ENCODE results near the gene PARD6G. TPM values are rescaled to one million over a fixed set of nuclear protein-coding genes. Genes with fewer than 3 reads are reported as not detected.

Gene PARD6G
- polyA plus RNA-seq, 1 of the 3 experiments (the other 2 are of a cell fraction) = 4.3 TPM

- H2AFZ ChIP-seq (ENCODE audit: low read depth) = peak overlapping the region; percentile 39; the same call in 1 of the 2 replicates
- POLR2A ChIA-PET = no interaction called here
Observed at GRCh38 chr18:80249217-80250093, 2.1 kb upstream of the PARD6G start.

GRCh38 chr18:80246445-80247392 lies 595 bp downstream of the PARD6G start:
- H3K9me2 ChIP-seq = no peaks in the 10 kb centered on the region
- peak; percentile 92 for DNase-seq
- peak overlapping the region; percentile 81 for H3K9ac ChIP-seq
- H3K27ac ChIP-seq (ENCODE audit: low read depth in 2 of 2, low read length in 1 of 2) = peak overlapping the region in 1 of 2 experiments; percentile 40; a peak in 1 of 4 replicates
- H4K20me1 ChIP-seq (ENCODE audit: insufficient read depth) = 0 out of 2 replicates have a peak, but pooled peaks cover 2% of the 10 kb centered on the region
- ChIA-PET POLR2A (interaction anchor here (1.0 kb wide), 2 partner anchors 138 to 213 kb away, joined by 3 to 4 read pairs; partner anchors contain the start of gene ADNP2), CTCF (interaction anchor here (1.1 to 12.0 kb wide), 5 partner anchors 44 to 96 kb away, joined by 3 to 152 read pairs (median 4); no protein-coding TSS in a partner anchor)
- no peaks in the 10 kb centered on the region for H3K36me3 ChIP-seq (replicated peaks in 1 of 2; ENCODE audit: control insufficient read depth in 1 of 2, insufficient read depth in 2 of 2, low read length in 1 of 2)
- peak overlapping the region; percentile 81 to 94 for H3K4me3 ChIP-seq (ENCODE audit: low read depth in 2 of 2, low read length in 1 of 2)
- H3K27me3 ChIP-seq (ENCODE audit: insufficient read depth) = no peaks in the 10 kb centered on the region
- no peaks in the 10 kb centered on the region for H3K9me3 ChIP-seq
- peak overlapping the region; percentile 91 for H3K4me2 ChIP-seq
- 3% methylated on average over 24 of the region's 106 CpGs for WGBS (ENCODE audit: low lambda C conversion rate)
- H2AFZ ChIP-seq (ENCODE audit: low read depth) = peak overlapping the region; percentile 84; the same call in 1 of the 2 replicates
- H3F3A ChIP-seq (replicated peaks; ENCODE audit: insufficient read depth) = peaks cover 6% of the 10 kb centered on the region
- H3K4me1 ChIP-seq (ENCODE audit: control insufficient read depth in 1 of 2, insufficient read depth in 2 of 2, low read depth in 1 of 2, low read length in 1 of 2) = peaks cover 8 to 12% of the 10 kb centered on the region in 2 experiments; a peak in 2 of 4 replicates
- peaks cover 8% of the 10 kb centered on the region; the same call in 1 of the 2 replicates for H3K79me2 ChIP-seq (ENCODE audit: insufficient read depth)
- TF ChIP-seq POLR2AphosphoS5 (IDR thresholded peaks at IDR 0.05; ENCODE audit: low read depth, low read length) = no peak
- no peak for TF ChIP-seq GATA2 (CRISPR knock-in tag; IDR thresholded peaks at IDR 0.05)
- TF ChIP-seq FOXJ3 (CRISPR knock-in tag; IDR thresholded peaks at IDR 0.05) = no peak
- TF ChIP-seq SIN3A (IDR thresholded peaks at IDR 0.05; ENCODE audit: borderline replicate concordance, low read depth, low read length) = no peak
- no peak for TF ChIP-seq MXI1 (IDR thresholded peaks at IDR 0.05; ENCODE audit: low read depth, low read length)
- TF ChIP-seq, protein P1, sequence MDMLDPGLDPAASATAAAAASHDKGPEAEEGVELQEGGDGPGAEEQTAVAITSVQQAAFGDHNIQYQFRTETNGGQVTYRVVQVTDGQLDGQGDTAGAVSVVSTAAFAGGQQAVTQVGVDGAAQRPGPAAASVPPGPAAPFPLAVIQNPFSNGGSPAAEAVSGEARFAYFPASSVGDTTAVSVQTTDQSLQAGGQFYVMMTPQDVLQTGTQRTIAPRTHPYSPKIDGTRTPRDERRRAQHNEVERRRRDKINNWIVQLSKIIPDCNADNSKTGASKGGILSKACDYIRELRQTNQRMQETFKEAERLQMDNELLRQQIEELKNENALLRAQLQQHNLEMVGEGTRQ (IDR thresholded peaks at IDR 0.05; ENCODE audit: borderline replicate concordance, low read depth, low read length) = no peak
- no peak for TF ChIP-seq NFIC (IDR thresholded peaks at IDR 0.05; ENCODE audit: borderline replicate concordance)
- TF ChIP-seq, protein P2, sequence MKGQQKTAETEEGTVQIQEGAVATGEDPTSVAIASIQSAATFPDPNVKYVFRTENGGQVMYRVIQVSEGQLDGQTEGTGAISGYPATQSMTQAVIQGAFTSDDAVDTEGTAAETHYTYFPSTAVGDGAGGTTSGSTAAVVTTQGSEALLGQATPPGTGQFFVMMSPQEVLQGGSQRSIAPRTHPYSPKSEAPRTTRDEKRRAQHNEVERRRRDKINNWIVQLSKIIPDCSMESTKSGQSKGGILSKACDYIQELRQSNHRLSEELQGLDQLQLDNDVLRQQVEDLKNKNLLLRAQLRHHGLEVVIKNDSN (IDR thresholded peaks at IDR 0.05; ENCODE audit: borderline replicate concordance, low read depth) = no peak
- no peak for TF ChIP-seq ZBTB33 (IDR thresholded peaks at IDR 0.05; ENCODE audit: borderline replicate concordance, low read depth)
- TF ChIP-seq CHD2 (IDR thresholded peaks at IDR 0.05; ENCODE audit: low read length, partially characterized antibody) = no peak
- TF ChIP-seq, protein P3, sequence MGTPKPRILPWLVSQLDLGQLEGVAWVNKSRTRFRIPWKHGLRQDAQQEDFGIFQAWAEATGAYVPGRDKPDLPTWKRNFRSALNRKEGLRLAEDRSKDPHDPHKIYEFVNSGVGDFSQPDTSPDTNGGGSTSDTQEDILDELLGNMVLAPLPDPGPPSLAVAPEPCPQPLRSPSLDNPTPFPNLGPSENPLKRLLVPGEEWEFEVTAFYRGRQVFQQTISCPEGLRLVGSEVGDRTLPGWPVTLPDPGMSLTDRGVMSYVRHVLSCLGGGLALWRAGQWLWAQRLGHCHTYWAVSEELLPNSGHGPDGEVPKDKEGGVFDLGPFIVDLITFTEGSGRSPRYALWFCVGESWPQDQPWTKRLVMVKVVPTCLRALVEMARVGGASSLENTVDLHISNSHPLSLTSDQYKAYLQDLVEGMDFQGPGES (IDR thresholded peaks at IDR 0.05; ENCODE audit: low read depth, low read length) = no peak
- no peak for TF ChIP-seq TAF1 (IDR thresholded peaks at IDR 0.05; ENCODE audit: borderline replicate concordance, low read depth, low read length)

More at GRCh38 chr18:80249217-80250093, 2.1 kb upstream of the PARD6G start:
- H3K9ac ChIP-seq = no peak overlapping the region
- no peaks in the 10 kb centered on the region for H3K9me2 ChIP-seq
- no peak for DNase-seq
- no peaks in the 10 kb centered on the region for H3K36me3 ChIP-seq (replicated peaks in 1 of 2; ENCODE audit: control insufficient read depth in 1 of 2, insufficient read depth in 2 of 2, low read length in 1 of 2)
- no peaks in the 10 kb centered on the region for H3K79me2 ChIP-seq (ENCODE audit: insufficient read depth)
- no peaks in the 10 kb centered on the region for H3K9me3 ChIP-seq
- no peaks in the 10 kb centered on the region for H3K27me3 ChIP-seq (ENCODE audit: insufficient read depth)
- CTCF ChIA-PET = interaction anchor here (1.0 to 12.0 kb wide), 3 partner anchors 9 to 93 kb away, joined by 3 to 152 read pairs (median 3); no protein-coding TSS in a partner anchor
- no peak for TF ChIP-seq TEAD4 (IDR thresholded peaks at IDR 0.05; ENCODE audit: borderline replicate concordance, insufficient read depth)
- TF ChIP-seq SMC3 (IDR thresholded peaks at IDR 0.05; ENCODE audit: low read depth, low read length) = no peak
- peak; percentile 32; the same call in 1 of the 2 replicates for TF ChIP-seq PBX3 (IDR thresholded peaks at IDR 0.05)
- H3K27ac ChIP-seq (ENCODE audit: low read depth in 2 of 2, low read length in 1 of 2) = no peak overlapping the region
- H3K4me1 ChIP-seq (ENCODE audit: control insufficient read depth in 1 of 2, insufficient read depth in 2 of 2, low read depth in 1 of 2, low read length in 1 of 2) = peaks cover 8 to 12% of the 10 kb centered on the region in 2 experiments; a peak in 2 of 4 replicates
- H3K4me3 ChIP-seq (ENCODE audit: low read depth in 2 of 2, low read length in 1 of 2) = no peak overlapping the region
- peaks cover 6% of the 10 kb centered on the region for H3F3A ChIP-seq (replicated peaks; ENCODE audit: insufficient read depth)
- H3K4me2 ChIP-seq = no peak overlapping the region
- WGBS (ENCODE audit: low lambda C conversion rate) = 61% methylated on average over 7 of the region's 7 CpGs
- no peaks in the 10 kb centered on the region for H4K20me1 ChIP-seq (ENCODE audit: insufficient read depth)

Data from SK-N-SH (cell line).